Lower lobe of right lung (tissue), 2 donors: ENCODE measurements around the gene RPUSD4. TPM values are rescaled to one million over a fixed set of nuclear protein-coding genes. Genes with fewer than 3 reads are reported as not detected.

Source experiments
- ATAC-seq, 2 donors: fragments of 200-7000 bp; cut with Tn5 transposase; one replicate each; pipeline ENCODE4 v1.9.1; 2020 to 2022; ENCODE audit warnings: mild to moderate bottlenecking in 2 of 2, moderate library complexity in 2 of 2
- DNase-seq: peaks from one replicate; pipeline ENCODE4 v3.0.0-alpha.2; 2020
- H3K27ac ChIP-seq: fragments of 200-600 bp; one replicate; pipeline ENCODE4 v1.8.0; 2022
- H3K27me3 ChIP-seq: fragments of 200-600 bp; one replicate; pipeline ENCODE4 v1.8.0; 2022; ENCODE audit warnings: low read depth
- H3K36me3 ChIP-seq: fragments of 200-600 bp; one replicate; pipeline ENCODE4 v1.8.0; 2022; ENCODE audit warnings: mild to moderate bottlenecking
- H3K4me1 ChIP-seq: fragments of 200-600 bp; one replicate; pipeline ENCODE4 v1.8.0; 2022
- H3K4me3 ChIP-seq: fragments of 200-600 bp; one replicate; pipeline ENCODE4 v1.8.0; 2022; ENCODE audit warnings: mild to moderate bottlenecking
- H3K9me3 ChIP-seq: fragments of 200-600 bp; one replicate; pipeline ENCODE4 v1.8.0; 2022
- CTCF ChIP-seq: fragments of 200-600 bp; IDR thresholded peaks from one replicate; pipeline ENCODE4 v1.8.0; 2022; ENCODE audit warnings: antibody characterized with exemption, mild to moderate bottlenecking
- intact Hi-C: fragments of 100-400 bp; cut with DNase I; formaldehyde crosslinking; loops from one replicate; pipeline ENCODE4 v1.11.0; 2022
- total RNA-seq: library from RNA; stranded (reverse); fragmentation: NEBNext Ultra II Directional; extraction: Animal tissue kit (Norgen Biotek cat#: 25700); gene quantifications from one replicate; pipeline ENCODE4 v1.2.1, GENCODE V29; 2021
- donor health status: DM: no; HTN: yes; CAD: no; lungs with severe emphysema.

RPUSD4 gene
- total RNA-seq, 1 donor from 2014 or later = 25.8 TPM

GRCh38 chr11:126229858-126230540 lies 18.5 kb upstream of the RPUSD4 start:
- TF ChIP-seq CTCF = no peak
- H3K36me3 ChIP-seq = peaks cover 8% of the 10 kb centered on the region
- no peak overlapping the region for H3K27ac ChIP-seq
- ATAC-seq (no peak), DNase-seq (no peak)
- no peak overlapping the region for H3K4me3 ChIP-seq
- H3K9me3 ChIP-seq = no peaks in the 10 kb centered on the region
- no peaks in the 10 kb centered on the region for H3K27me3 ChIP-seq
- peaks cover 16% of the 10 kb centered on the region for H3K4me1 ChIP-seq
- intact Hi-C loops = no loop called here

- DNase-seq = no peak
- peaks cover 8% of the 10 kb centered on the region for H3K36me3 ChIP-seq
- H3K4me1 ChIP-seq = peaks cover 6% of the 10 kb centered on the region
- no peak overlapping the region for H3K27ac ChIP-seq
- H3K9me3 ChIP-seq = no peaks in the 10 kb centered on the region
- intact Hi-C loops = no loop called here
- TF ChIP-seq CTCF = no peak
- H3K27me3 ChIP-seq = no peaks in the 10 kb centered on the region
- H3K4me3 ChIP-seq = no peak overlapping the region
- no peak for ATAC-seq
Observed at GRCh38 chr11:126226334-126227084, 15.1 kb upstream of the RPUSD4 start.

- Histone ChIP-seq H3K9me3 (no peaks in the 10 kb centered on the region), H3K4me1 (no peaks in the 10 kb centered on the region), H3K4me3 (no peak overlapping the region), H3K36me3 (peaks cover 8% of the 10 kb centered on the region), H3K27ac (no peak overlapping the region), H3K27me3 (no peaks in the 10 kb centered on the region)
- no peak for TF ChIP-seq CTCF
- intact Hi-C loops = no loop called here
- ATAC-seq (no peak), DNase-seq (no peak)
Observed at GRCh38 chr11:126225295-126225665, 13.8 kb upstream of the RPUSD4 start.

- DNase-seq (no peak), ATAC-seq (no peak)
- H3K4me3 ChIP-seq = no peak overlapping the region
- no peak overlapping the region for H3K27ac ChIP-seq
- intact Hi-C loops = no loop called here
- H3K4me1 ChIP-seq = no peaks in the 10 kb centered on the region
- no peaks in the 10 kb centered on the region for H3K27me3 ChIP-seq
- no peaks in the 10 kb centered on the region for H3K9me3 ChIP-seq
- TF ChIP-seq CTCF = no peak
- peaks cover 6% of the 10 kb centered on the region for H3K36me3 ChIP-seq
Observed at GRCh38 chr11:126224647-126225294, 13.3 kb upstream of the RPUSD4 start.

GRCh38 chr11:126219547-126219946 lies 8.1 kb upstream of the RPUSD4 start:
- intact Hi-C loops = no loop called here
- H3K4me3 ChIP-seq = no peak overlapping the region

More at GRCh38 chr11:126219547-126219946, 8.1 kb upstream of the RPUSD4 start:
- no peak for TF ChIP-seq CTCF
- Histone ChIP-seq H3K27me3 (no peaks in the 10 kb centered on the region), H3K4me1 (peaks cover 11% of the 10 kb centered on the region), H3K27ac (no peak overlapping the region), H3K36me3 (no peaks in the 10 kb centered on the region), H3K9me3 (no peaks in the 10 kb centered on the region)
- ATAC-seq = no peak
- DNase-seq = no peak
